ENCODE data around the gene MED12L.

Gene MED12L

DNA sequence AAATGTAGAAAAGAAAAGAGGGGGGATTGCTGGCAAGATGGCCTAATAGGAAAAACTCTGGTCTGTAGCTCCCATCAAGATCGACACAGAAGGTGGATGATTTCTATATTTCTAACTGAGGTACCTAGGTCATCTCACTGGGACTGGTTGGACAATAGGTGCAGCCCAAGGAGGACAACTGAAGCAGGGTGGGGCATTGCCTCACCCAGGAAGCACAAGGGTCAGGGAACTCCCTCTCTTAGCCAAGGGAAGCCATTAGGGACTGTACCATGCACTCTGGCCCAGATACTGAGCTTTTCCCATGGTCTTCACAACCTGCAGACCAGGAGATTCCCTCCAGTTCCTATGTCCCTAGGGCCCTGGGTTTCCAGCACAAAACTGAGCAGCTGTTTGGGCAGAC, 398.0 kb downstream of the MED12L start:
- Histone ChIP-seq H3K4me3 (IDR thresholded peaks at IDR 0.05; ENCODE audit: insufficient read depth, low read depth, low read length) (no peak overlapping the region), H4K20me1 (ENCODE audit: insufficient read depth) (no peaks in the 10 kb centered on the region), H3K36me3 (ENCODE audit: insufficient read depth) (no peaks in the 10 kb centered on the region), H3K27me3 (ENCODE audit: insufficient read depth, low read depth) (no peaks in the 10 kb centered on the region), H3K4me2 (no peak overlapping the region), H3K27ac (no peak overlapping the region), H3K4me1 (ENCODE audit: low read depth, poor library complexity, severe bottlenecking) (no peaks in the 10 kb centered on the region), H3K79me2 (ENCODE audit: insufficient read depth, low read depth) (no peaks in the 10 kb centered on the region), H2AFZ (ENCODE audit: low read depth) (no peak overlapping the region), H3K9ac (no peak overlapping the region)
- TF ChIP-seq, protein P1, sequence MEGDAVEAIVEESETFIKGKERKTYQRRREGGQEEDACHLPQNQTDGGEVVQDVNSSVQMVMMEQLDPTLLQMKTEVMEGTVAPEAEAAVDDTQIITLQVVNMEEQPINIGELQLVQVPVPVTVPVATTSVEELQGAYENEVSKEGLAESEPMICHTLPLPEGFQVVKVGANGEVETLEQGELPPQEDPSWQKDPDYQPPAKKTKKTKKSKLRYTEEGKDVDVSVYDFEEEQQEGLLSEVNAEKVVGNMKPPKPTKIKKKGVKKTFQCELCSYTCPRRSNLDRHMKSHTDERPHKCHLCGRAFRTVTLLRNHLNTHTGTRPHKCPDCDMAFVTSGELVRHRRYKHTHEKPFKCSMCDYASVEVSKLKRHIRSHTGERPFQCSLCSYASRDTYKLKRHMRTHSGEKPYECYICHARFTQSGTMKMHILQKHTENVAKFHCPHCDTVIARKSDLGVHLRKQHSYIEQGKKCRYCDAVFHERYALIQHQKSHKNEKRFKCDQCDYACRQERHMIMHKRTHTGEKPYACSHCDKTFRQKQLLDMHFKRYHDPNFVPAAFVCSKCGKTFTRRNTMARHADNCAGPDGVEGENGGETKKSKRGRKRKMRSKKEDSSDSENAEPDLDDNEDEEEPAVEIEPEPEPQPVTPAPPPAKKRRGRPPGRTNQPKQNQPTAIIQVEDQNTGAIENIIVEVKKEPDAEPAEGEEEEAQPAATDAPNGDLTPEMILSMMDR (conservative IDR thresholded peaks at IDR 0.05; ENCODE audit: low read depth, low read length) = no peak

DNA sequence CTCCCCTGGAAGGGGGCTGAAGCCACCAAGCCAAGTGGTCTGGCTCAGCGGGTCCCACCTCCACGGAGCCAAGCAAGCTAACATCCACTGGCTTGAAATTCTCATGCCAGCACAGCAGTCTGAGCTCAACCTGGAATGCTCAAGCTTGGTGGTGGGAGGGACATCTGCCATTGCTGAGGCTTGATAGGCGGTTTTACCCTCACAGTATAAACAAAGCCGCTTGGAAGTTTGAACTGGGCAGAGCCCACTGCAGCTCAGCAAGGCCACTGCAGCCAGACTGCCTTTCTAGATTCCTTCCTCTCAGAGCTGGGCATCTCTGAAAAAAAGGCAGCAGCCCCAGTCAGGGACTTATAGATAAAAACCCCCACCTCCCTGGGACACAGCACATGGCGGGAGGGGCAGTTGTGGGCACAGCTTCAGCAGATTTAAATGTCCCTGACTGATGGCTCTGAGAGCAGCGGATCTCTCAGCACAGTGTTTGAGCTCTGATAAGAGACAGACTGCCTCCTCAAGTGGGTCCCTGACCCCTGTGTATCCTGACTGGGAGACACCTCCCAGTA, 398.6 kb downstream of the MED12L start:
- Histone ChIP-seq H3K4me2 (no peak overlapping the region), H3K27me3 (ENCODE audit: insufficient read depth, low read depth) (no peaks in the 10 kb centered on the region), H3K36me3 (ENCODE audit: insufficient read depth) (no peaks in the 10 kb centered on the region), H4K20me1 (ENCODE audit: insufficient read depth) (no peaks in the 10 kb centered on the region), H3K9ac (no peak overlapping the region), H3K4me1 (ENCODE audit: low read depth, poor library complexity, severe bottlenecking) (no peaks in the 10 kb centered on the region), H3K4me3 (IDR thresholded peaks at IDR 0.05; ENCODE audit: insufficient read depth, low read depth, low read length) (no peak overlapping the region), H3K27ac (no peak overlapping the region), H2AFZ (ENCODE audit: low read depth) (no peak overlapping the region), H3K79me2 (ENCODE audit: insufficient read depth, low read depth) (no peaks in the 10 kb centered on the region)
- TF ChIP-seq, protein P1 (conservative IDR thresholded peaks at IDR 0.05; ENCODE audit: low read depth, low read length) = no peak
